HG03469 (cell line): ENCODE data around the gene CCR7.

Experiments
- ATAC-seq: cut with Tn5 transposase; IDR thresholded peaks from one replicate; pipeline ENCODE4 v1.9.1; 2021; ENCODE audit warnings: mild to moderate bottlenecking, moderate library complexity, moderate number of reproducible peaks; ENCODE audit not compliant: unreplicated experiment

CCR7 gene

DNA sequence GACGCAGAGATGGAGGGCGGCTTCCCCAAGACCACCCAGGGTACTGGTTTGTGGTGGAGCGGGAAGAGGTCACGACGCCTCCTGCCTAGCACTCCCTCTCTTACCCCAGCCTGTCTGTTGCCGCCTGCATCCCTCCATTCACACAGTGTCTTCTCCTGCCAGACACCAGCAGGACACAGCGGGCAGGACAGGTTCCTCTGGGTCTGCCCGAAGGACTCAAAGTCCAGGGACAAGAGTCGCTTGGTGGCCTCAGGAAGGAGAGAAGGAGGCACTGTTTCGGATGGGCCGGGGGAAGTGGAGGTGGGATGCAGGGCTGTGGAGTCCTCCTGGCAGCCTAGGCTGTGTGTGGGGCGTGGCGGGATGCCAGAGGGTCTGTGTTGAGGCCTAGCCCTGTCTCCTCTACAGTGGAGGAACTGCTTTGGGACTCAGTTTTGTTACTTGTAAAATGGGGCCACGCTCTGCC lies 44.2 kb downstream of the CCR7 start:
- no peak for ATAC-seq

DNA sequence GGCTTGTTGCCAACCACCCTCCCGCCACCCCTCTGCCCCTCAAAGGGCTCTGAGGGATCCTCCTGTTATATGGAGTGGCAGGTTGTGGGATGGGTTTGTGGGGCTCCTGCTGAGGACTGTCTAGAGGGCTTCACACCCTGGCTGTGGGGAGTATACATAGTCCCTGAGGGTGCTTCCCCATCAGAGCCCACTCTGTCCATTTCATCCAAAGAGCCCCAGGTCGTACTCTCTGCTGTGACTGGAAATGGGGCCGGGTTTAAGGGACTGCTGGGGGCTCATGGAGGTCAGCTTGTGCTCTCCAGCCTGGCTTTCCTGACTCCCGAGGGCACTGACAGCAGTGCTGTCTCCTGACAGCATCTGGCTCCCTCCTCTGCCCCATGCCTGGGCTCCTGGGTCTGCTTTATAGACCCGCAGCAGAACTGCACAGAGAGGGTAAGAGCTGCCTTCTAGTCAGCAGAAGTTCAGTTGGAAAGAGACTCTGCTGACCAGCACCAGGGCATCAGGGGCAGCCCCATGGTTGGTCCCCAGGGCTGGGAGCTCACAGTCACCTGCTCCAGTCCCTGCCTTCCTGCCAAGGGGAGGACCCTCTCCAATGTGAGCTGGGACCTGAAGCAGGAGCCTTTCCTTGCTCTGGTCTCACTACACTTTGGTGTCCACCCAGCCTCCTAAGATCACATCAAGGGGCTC lies 46.0 kb downstream of the CCR7 start:
- no peak for ATAC-seq

DNA sequence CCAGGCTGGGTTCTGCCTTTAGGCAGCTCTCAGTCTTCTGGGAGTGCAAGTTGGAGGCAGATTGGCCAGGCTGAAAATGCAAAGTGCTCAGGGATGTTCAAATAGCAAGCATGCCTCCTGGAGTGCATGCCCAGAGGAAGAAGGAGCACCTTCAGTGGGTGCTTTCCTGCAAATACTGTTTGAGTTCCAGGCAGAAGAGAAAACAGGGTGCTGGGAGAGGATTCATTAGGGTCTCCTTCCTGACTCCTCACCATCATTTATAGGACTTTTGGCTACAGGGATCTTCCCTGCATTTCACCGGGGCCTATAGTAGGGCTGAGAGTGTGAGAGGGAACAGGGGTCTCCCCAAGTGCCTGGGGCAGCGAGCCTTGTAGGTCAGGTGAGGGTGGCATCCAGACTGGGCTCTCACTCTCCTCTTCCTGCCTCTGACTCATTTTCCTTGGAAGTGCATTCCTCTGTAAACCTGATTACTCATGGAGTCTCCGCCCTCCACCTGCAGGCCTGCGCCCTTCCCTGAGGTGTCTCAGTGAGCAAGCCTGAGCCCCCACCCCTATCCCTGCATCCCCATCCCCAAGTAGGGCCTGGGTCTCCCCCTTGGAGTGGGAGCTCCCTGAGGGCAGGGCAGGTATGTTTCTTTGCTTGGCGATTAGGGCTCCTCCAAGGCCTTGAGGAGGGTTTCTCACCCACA lies 46.7 kb downstream of the CCR7 start:
- no peak for ATAC-seq

DNA sequence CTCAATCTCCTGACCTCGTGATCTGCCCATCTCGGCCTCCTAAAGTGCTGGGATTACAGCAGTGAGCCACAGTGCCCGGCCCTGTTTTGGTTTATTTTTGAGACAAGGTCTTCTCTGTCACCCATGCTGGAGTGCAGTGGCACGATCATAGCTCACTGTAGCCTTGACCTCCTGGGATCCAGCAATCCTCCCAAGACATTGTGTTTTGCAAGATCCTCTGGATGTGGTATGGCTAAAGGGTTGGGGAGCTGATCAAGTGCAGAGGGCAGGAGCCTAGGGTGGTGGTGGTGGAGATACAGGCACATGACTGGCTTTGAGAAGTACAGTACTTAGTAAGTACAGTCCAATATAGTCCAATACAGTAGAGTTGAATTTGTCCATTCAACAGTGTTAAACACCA lies 47.3 kb downstream of the CCR7 start:
- ATAC-seq = no peak

DNA sequence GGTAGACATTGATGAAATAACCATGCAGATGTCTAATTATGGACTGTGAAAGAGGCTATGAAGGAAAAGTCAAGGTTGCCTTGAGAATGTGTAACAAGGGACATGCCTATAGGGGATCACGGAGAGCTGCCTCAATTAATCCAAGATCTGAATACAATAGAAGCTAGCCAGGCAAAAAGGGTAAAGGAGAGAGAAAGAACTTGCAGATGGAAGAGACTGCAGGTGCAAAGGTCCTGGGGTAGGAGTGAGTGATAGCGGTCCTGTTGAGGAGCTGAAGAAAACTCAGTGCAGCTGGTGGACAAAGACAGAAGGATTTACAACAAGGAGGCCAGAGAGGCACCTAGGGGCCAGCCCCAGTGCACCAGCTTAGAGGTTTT lies 48.0 kb downstream of the CCR7 start:
- no peak for ATAC-seq

DNA sequence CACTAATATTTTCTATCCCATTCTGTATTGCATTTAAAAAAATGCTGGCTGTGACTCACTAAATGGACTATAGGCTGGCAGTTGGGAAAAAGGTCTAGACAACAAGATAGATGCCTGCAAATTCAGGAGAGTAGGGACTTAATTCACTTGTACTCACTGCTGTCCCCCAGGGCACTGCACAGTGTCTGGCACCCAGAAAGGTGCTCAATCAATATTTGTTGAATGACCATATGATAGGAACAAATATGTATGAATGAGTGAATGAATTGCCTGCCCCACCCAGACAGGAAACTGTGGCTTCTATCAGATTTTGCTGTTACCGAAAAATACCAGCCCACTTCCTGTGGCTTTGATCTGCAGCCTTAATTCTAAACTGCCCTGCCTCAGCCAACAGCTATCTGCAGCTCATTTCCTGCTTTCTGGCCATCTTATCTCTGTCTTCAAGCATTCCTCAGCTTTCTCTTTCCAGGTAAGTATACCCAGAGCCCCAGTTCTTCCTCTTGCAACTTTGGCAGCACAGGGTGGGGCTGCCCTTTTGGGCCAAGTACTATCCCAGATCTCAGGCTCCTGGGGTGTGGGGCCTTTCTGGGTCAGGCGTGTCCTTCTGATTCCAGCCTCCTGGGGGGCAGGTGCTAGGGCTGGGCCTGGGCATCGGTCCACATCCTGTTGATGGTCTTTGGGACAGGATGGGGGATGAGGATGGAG lies 48.5 kb downstream of the CCR7 start:
- ATAC-seq = no peak

DNA sequence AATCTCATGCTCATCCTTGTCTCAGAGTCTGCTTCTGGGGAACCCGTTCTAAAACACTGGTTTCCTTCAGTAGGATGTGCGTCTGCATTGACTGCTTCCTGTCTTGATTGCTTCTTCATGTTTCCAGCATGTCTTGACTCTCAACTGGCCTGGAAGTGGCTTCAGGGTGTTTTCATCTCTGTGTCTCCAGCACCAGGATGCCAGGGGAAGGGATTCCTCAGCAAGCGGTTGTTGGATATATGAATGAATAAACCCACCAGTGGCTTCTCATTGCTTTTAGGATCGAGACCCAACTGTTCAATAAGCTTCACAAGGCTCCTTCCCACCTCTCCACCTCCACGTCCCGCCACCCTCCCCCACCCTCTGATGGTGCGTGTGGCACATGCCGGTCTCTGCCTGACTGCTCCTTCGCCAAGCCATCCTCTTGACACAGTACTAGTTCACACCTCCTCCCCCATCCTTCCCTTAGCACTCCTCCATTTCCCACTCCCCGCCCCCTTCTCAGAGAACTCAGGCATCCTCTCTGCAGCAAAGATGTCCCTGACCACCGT lies 49.7 kb downstream of the CCR7 start:
- no peak for ATAC-seq

DNA sequence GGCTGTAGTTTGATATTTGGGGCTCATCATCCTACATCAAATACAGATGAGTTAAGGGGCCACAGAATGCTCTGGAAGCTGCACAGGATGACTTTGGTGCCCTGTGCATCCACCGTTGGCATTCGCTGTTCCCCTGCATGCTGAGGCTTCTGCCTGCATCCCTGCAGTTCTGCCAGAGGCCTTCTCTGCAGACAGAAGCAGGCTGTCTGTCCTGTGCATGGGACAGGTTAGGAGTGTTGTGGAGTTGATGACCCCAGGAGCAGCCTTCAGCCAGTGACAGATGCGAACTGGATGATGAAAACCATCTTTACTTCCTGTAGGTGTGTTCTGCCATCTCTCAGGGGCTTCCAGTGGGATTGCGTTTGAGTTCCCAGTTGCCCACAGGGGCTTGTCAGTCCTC lies 50.3 kb downstream of the CCR7 start:
- ATAC-seq = no peak

DNA sequence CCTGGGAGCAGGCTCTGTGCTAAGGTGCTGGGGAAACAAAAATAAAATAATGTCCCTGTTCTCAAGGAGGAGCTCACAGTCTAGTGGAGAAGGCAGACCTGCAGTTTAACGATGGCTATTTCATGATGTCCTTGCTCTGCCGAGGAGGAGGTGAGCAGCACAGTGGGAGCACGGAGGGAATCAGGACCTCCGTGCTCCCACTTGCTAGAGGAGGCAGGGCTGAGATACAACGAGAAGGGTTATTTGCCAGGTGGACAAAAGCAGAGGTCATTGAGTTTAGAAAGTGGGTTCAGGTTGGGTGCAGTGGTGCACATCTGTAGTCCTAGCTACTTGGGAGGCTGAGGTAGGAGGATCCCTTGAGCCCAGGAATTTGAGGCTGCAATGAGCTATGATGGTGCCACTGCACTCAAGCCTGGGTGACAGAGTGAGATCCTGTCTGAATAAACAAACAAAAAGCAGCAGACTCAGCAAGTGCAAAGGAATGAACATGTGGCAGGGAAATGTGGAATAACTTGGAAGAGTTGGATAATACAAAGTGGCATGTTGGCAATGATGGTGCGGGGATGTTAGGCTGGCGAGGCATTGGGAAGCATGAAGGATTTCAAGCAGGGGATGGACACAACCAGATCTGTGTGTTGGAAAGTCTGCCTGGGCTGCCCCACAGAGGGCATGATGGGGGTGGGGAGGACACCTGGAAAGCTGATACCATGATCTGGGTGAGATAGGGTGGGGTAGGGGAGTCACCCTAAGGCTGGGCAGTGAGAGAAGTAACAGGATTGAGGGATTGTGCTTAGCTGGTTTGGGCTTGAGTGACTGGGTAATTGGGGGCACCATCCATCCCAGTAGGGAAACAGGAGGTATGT lies 51.0 kb downstream of the CCR7 start:
- ATAC-seq = no peak

DNA sequence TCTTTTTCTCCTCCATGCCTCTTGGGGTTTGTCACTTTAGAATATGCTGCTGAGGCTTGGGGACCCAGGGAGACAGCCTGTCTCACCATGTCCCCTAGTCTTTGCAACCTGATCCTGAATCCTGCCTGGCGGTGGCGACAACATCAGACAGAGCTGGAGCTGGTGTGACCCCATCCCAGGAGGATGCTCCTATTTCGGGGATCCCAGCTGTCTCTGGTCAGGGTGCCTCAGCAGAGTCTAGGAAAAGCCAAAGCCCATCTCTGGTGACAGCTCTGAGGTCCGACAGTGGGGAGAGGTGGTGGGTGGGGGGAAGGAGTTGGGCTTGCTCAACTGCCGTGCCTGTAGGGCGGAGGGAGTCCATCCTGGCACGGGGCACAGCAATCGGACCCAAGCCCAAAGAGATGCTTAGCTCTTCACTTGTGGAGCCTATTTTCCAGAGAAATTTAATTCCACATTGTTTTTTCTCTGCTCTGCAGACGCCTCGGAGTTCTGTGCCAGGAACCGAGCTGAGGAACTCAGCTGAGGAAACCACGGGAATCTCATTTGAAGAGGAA lies 53.5 kb downstream of the CCR7 start:
- no peak for ATAC-seq

DNA sequence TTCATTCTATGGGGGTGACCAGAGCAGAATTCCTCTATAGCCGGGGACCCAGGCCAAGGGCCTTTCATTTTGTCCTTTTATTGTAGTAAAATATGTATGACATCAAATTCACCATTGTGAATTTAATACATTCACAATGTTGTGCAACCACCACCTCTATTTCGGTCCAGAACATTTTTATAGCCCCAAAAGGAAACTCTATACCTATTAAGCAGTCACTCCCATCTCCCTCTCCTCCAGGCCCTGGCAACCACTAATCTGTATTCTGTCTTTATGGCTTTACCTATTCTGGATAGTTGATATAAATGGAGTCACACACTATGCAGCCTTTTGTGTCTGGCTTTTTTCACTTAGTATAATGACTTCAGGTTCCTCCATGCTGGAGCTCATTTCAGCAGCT lies 54.1 kb downstream of the CCR7 start:
- ATAC-seq = no peak

DNA sequence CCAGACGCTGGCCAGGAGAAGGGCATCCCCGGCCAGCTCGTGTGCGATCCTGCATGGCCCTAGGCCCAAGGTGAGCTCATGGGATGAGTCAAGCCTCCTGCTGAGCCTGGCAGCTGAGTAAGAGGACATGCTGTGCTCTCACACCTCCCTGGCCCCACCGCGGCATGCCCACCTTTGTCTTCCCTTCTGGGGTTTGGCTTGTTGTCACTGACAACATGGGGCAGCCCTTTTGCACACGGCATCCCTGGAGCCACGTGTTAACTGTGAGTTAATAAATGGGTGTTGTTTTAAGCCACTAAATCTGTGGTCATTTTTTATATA lies 55.0 kb downstream of the CCR7 start:
- ATAC-seq = no peak

DNA sequence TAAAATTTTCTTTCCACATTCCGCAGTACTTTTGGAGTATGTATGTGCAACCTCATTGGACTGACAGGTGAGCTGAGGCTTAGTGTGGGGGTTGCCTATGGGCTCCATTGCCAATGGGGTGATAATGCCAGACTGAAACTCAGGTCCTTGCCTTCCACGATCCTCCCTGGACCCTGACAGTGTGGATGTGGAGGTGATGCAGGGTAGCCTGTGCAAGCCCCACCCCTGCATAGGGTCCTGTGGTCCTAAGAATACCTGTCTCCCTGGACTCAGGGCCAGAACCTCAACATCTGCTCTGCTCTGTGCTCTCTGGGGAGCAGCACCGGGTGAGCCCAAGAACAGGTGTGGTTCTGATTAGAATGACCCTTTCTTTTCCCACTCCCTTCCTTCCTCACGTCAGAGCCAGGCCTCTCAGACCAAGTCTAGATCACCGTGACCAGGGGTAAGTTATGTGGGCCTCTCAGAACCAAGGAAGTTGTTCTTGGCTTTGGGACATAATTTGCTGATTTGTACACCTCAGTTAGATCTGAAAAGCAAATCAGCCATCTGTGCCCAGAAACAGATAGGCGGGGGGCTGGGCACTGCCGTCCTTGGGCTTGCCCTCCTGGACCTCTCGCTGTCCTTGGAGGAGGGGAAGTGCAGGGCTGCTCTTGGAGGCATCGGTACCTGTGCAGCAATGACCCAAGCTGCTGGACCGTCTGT lies 55.5 kb downstream of the CCR7 start:
- ATAC-seq = no peak

DNA sequence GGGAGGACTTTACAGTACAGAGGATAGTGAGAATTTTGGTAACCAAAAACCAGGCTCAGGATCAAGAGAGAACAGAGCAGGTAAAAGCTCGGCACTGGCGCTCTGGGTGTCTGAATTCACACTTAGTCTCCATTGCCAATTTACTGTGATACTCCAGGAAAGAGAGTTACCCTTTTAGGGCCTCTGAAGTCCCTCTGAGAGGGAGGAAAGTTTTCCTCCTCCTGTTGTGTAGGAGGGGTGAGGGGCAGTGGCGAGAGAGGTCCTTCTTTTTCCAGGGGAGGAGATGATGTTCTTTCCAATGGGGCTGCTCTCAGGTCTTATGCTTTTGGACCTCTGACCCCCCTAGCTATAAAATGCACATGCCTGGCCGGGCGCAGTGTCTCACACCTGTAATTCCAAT lies 58.5 kb downstream of the CCR7 start:
- no peak for ATAC-seq
